ENCODE data around the gene MDK. TPM values are rescaled to one million over a fixed set of nuclear protein-coding genes. Genes with fewer than 3 reads are reported as not detected.

MDK gene
- total and polyA plus RNA-seq, 2 of the 4 experiments (the other 2 are of a cell fraction), result 25.8 to 377 TPM

DNA sequence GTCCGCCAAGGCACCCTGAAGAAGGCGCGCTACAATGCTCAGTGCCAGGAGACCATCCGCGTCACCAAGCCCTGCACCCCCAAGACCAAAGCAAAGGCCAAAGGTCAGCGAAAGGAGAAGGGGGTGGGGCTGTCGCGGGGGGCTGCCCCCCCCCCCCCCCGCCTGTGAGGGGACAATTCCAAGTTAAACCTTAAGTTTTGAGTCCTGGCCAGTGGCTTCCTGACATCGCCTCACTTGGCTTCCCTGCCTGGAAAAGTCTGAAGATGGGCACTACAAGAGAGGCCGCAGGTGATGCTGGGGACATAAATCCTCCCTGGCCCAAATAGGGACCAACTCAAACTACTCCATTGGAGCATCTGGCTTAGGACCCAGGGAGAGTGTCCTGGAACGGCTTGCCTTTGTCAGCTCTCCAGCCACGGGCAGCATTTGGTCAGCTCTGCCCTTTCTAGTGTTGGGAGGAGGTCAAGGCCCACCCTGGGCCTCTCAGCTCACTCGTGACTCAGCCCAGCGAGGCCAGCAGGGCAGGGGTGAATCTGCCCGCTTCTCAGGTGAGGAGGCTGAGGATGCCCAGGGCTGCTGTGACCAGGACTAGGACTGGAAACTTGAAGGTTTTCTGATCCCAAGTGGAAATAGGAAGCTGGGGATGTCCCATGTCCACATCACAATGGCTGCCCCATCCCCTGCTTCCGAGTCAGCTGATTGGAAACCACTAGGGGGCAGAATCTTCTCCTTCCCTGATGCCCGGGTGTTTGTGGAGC lies 1.4 kb downstream of the MDK start:
- intact Hi-C loops (cut with micrococcal nuclease) (loop anchor here (10.0 kb wide), 1 partner anchor 302 kb away; no protein-coding TSS in a partner anchor), in situ Hi-C loops (cut with MboI; ENCODE audit: low sequenced_read_pairs) (no loop called here), dilution Hi-C loops (cut with HindIII; ENCODE audit: low sequenced_read_pairs, unreplicated experiment) (no loop called here)
- Histone ChIP-seq H4K20me1 (ENCODE audit: insufficient read depth, low read length) (no peaks in the 10 kb centered on the region), H2BK20ac (ENCODE audit: low read depth, low read length) (no peak overlapping the region), H3K4me2 (ENCODE audit: low read depth, low read length) (peak overlapping the region; percentile 35; the same call in 1 of the 2 replicates), H3K14ac (replicated peaks; ENCODE audit: low read depth, low read length) (no peak overlapping the region), H3K56ac (ENCODE audit: extremely low read depth, insufficient read depth, low read length) (no peak overlapping the region), H2BK15ac (ENCODE audit: low read depth, low read length) (no peak overlapping the region), H3K4me1 (ENCODE audit: control insufficient read depth, insufficient read depth, low read length) (peaks cover 8% of the 10 kb centered on the region), H2BK5ac (ENCODE audit: low read depth, low read length, poor library complexity, severe bottlenecking) (no peak overlapping the region), H4K91ac (ENCODE audit: insufficient read depth, low read depth, low read length) (no peak overlapping the region), H4K5ac (ENCODE audit: low read depth, low read length) (no peak overlapping the region), H3K79me1 (ENCODE audit: low read depth in 1 of 2, low read length in 2 of 2) (peaks cover 0 to 11% of the 10 kb centered on the region in 2 experiments; a peak in 2 of 4 replicates), H2BK120ac (ENCODE audit: low read depth, low read length) (no peak overlapping the region), H3K27ac (ENCODE audit: insufficient read depth, low read length) (no peak overlapping the region), H3K36me3 (ENCODE audit: control insufficient read depth, insufficient read depth, low read length) (no peaks in the 10 kb centered on the region; the same call in 1 of the 2 replicates), H2AK5ac (ENCODE audit: low read depth, low read length) (no peak overlapping the region), H3K4me3 (ENCODE audit: insufficient read depth, low read depth, low read length) (peak overlapping the region; percentile 30; the same call in 1 of the 2 replicates), H2AFZ (replicated peaks; ENCODE audit: low read length, poor library complexity) (peak overlapping the region; percentile 78), H2AK9ac (replicated peaks; ENCODE audit: low read depth, low read length, poor library complexity) (peak overlapping the region; percentile 66), H3K9ac (ENCODE audit: low read depth, low read length) (no peak overlapping the region), H3K4ac (ENCODE audit: low read depth, low read length) (peak overlapping the region; percentile 65; the same call in 1 of the 2 replicates), H3K18ac (ENCODE audit: low read depth, low read length) (no peak overlapping the region), H3K9me1 (ENCODE audit: insufficient read depth, low read length) (0 out of 2 replicates have a peak, but pooled peaks cover 5% of the 10 kb centered on the region), H3K27me3 (ENCODE audit: control insufficient read depth, insufficient read depth, low read length) (peaks cover 3% of the 10 kb centered on the region; the same call in 1 of the 2 replicates), H4K8ac (ENCODE audit: low read depth in 2 of 2, low read length in 2 of 2) (no peak overlapping the region; a peak in 1 of 4 replicates), H3K9me3 (ENCODE audit: control insufficient read depth, insufficient read depth, low read length) (no peaks in the 10 kb centered on the region), H3K23ac (ENCODE audit: low read depth, low read length) (peak overlapping the region; percentile 5; the same call in 1 of the 2 replicates)
- DNase-seq (peak; percentile 46), ATAC-seq (ENCODE audit: low read depth) (no peak)
- BruUV-seq (replicated peaks), result no TSS peak
- TF ChIP-seq, protein P1, sequence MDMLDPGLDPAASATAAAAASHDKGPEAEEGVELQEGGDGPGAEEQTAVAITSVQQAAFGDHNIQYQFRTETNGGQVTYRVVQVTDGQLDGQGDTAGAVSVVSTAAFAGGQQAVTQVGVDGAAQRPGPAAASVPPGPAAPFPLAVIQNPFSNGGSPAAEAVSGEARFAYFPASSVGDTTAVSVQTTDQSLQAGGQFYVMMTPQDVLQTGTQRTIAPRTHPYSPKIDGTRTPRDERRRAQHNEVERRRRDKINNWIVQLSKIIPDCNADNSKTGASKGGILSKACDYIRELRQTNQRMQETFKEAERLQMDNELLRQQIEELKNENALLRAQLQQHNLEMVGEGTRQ (IDR thresholded peaks at IDR 0.05; ENCODE audit: low read depth, low read length), result 0 out of 2 replicates have a peak, but pooled peaks have one; percentile 22
- TF ChIP-seq RAD21 (IDR thresholded peaks at IDR 0.05; ENCODE audit: low read length) (peak; percentile 42), SMC3 (IDR thresholded peaks at IDR 0.05; ENCODE audit: low read depth, low read length) (peak; percentile 35), RFX5 (IDR thresholded peaks at IDR 0.05; ENCODE audit: low read depth, low read length) (no peak)
- TF ChIP-seq, protein P2, sequence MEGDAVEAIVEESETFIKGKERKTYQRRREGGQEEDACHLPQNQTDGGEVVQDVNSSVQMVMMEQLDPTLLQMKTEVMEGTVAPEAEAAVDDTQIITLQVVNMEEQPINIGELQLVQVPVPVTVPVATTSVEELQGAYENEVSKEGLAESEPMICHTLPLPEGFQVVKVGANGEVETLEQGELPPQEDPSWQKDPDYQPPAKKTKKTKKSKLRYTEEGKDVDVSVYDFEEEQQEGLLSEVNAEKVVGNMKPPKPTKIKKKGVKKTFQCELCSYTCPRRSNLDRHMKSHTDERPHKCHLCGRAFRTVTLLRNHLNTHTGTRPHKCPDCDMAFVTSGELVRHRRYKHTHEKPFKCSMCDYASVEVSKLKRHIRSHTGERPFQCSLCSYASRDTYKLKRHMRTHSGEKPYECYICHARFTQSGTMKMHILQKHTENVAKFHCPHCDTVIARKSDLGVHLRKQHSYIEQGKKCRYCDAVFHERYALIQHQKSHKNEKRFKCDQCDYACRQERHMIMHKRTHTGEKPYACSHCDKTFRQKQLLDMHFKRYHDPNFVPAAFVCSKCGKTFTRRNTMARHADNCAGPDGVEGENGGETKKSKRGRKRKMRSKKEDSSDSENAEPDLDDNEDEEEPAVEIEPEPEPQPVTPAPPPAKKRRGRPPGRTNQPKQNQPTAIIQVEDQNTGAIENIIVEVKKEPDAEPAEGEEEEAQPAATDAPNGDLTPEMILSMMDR (conservative IDR thresholded peaks at IDR 0.05; ENCODE audit: low read depth, low read length), result peak; percentile 66
- CTCF ChIA-PET, result interaction anchor here (0.5 to 1.5 kb wide), 4 partner anchors 9 to 149 kb away, joined by 3 to 4 read pairs (median 3); partner anchors contain the start of gene CHRM4
- WGBS, 2 experiments (ENCODE audit: extremely low coverage in 2 of 2, insufficient read length in 1 of 2), result no CpG with 5 or more reads among the region's 18 CpGs
- POLR2A ChIA-PET (ENCODE audit: unreplicated experiment), result no interaction called here

Measured in IMR-90 (cell line).